IPS DF 6.9 (cell line): ENCODE results near the gene FKBP1A.

Experiments
- DNase-seq: peaks from one replicate; pipeline ENCODE4 v3.0.0-alpha.2; 2013; ENCODE audit warnings: low read depth, low spot score
- H3K27ac ChIP-seq: one replicate; pipeline ENCODE4 v1.5.1; 2013; ENCODE audit warnings: low read length, control low read depth
- H3K27me3 ChIP-seq: 2 replicates; pipeline ENCODE4 v1.6.1; 2013; ENCODE audit warnings: mild to moderate bottlenecking, low read length; ENCODE audit not compliant: control insufficient read depth, insufficient read depth
- H3K36me3 ChIP-seq: 2 replicates; pipeline ENCODE4 v1.6.1; 2013; ENCODE audit warnings: low read length; ENCODE audit not compliant: control insufficient read depth, insufficient read depth
- H3K4me1 ChIP-seq: 2 replicates; pipeline ENCODE4 v1.6.1; 2013; ENCODE audit warnings: low read length; ENCODE audit not compliant: control insufficient read depth, insufficient read depth
- H3K4me3 ChIP-seq: 2 replicates; pipeline ENCODE4 v1.5.1; 2013; ENCODE audit warnings: mild to moderate bottlenecking, low read length
- H3K9me3 ChIP-seq: 2 replicates; pipeline ENCODE4 v1.6.1; 2013; ENCODE audit warnings: low read length, inconsistent platforms; ENCODE audit not compliant: control insufficient read depth, insufficient read depth
- WGBS: extraction: QIAGEN DNeasy Blood & Tissue Kit; methylation state at CpG from one replicate; pipeline ENCODE4 v1.1.7; 2013; ENCODE audit warnings: mixed read lengths, missing lambda C conversion rate; ENCODE audit not compliant: insufficient read length, insufficient coverage; 5-methylcytosine and 5-hydroxymethylcytosine counted together

Gene FKBP1A

GRCh38 chr20:1367479-1367878 is 25.4 kb downstream of the FKBP1A start:
- Histone ChIP-seq H3K36me3 (no peaks in the 10 kb centered on the region), H3K27ac (no peak overlapping the region), H3K9me3 (no peaks in the 10 kb centered on the region), H3K4me3 (no peak overlapping the region), H3K4me1 (no peaks in the 10 kb centered on the region), H3K27me3 (no peaks in the 10 kb centered on the region)
- no CpG with 5 or more reads among the region's 4 CpGs for WGBS
- no peak for DNase-seq

DNA sequence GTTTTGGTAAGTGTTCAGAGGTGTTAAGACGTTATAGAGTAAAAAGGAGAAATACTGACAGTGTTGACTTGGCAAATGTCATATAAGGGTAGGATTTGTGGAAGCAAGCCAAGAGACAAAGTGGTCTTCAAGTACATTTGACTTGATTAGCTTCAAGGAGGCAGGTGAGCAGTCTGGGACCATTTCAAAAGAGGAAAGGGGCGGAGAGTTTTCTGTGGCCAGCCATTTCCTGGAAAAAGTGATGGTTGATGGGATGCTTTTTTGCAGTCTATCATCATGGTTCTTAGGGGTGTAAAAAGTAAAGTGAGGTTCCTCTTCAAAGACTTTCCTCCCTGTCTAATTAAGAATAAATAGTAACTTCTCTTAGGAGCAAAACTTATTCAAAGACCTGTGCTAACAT is 28.7 kb downstream of the FKBP1A start:
- no CpG with 5 or more reads among the region's 2 CpGs for WGBS
- H3K27ac ChIP-seq, result no peak overlapping the region
- no peaks in the 10 kb centered on the region for H3K9me3 ChIP-seq
- H3K4me3 ChIP-seq, result no peak overlapping the region
- no peaks in the 10 kb centered on the region for H3K4me1 ChIP-seq
- DNase-seq, result no peak
- H3K27me3 ChIP-seq, result no peaks in the 10 kb centered on the region
- H3K36me3 ChIP-seq, result no peaks in the 10 kb centered on the region

DNA sequence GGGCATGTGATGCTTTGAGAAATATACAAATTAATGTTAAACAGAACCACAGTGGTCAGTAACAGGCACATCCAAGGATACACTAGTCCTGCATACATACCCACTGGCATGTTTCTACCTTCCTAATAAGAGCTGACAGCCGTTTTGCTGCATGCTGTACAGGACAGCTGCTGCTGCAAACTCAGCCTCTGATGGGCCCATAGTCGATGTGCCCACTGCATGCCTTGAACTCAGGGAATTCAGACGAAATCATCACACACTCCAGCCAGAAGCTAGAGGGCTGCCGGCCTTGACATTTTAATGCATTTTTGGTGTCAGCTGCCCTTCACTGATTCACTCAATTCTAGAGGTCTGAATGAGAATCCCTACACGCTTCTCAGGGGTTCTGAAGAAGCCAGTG is 29.3 kb downstream of the FKBP1A start:
- Histone ChIP-seq H3K36me3 (no peaks in the 10 kb centered on the region), H3K4me3 (no peak overlapping the region), H3K27ac (no peak overlapping the region), H3K27me3 (no peaks in the 10 kb centered on the region), H3K4me1 (no peaks in the 10 kb centered on the region), H3K9me3 (no peaks in the 10 kb centered on the region)
- DNase-seq, result no peak
- no CpG with 5 or more reads among the region's 5 CpGs for WGBS

DNA sequence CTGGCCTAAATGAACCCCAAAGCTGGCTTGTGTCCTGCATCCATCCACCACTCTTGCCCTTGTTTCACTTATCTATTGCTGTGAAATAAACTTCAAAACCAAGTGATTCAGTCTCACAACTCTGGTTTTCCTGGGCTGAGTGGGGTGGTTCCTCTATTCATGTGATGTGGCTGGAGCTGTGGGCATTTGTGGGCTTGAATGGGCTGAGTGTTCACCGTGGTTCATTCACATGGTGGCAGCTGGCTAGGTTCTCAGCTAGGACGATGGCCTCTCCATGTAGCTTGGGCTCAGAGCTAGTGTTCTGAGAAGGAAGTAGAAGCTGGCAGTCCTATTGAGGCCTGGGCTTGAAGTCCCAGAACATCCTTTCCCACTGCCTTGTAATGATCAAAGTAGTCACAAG is 30.4 kb downstream of the FKBP1A start:
- DNase-seq, result no peak
- Histone ChIP-seq H3K4me3 (no peak overlapping the region), H3K4me1 (no peaks in the 10 kb centered on the region), H3K27ac (no peak overlapping the region), H3K36me3 (0 out of 2 replicates have a peak, but pooled peaks cover 2% of the 10 kb centered on the region), H3K27me3 (no peaks in the 10 kb centered on the region), H3K9me3 (no peaks in the 10 kb centered on the region)
- WGBS, result no CpG with 5 or more reads among the region's 2 CpGs

GRCh38 chr20:1360094-1360846 is 32.6 kb downstream of the FKBP1A start:
- Histone ChIP-seq H3K36me3 (0 out of 2 replicates have a peak, but pooled peaks cover 2% of the 10 kb centered on the region), H3K27me3 (no peaks in the 10 kb centered on the region), H3K4me3 (no peak overlapping the region), H3K9me3 (no peaks in the 10 kb centered on the region), H3K4me1 (no peaks in the 10 kb centered on the region), H3K27ac (no peak overlapping the region)
- DNase-seq, result no peak
- WGBS, result no CpG with 5 or more reads among the region's 7 CpGs

DNA sequence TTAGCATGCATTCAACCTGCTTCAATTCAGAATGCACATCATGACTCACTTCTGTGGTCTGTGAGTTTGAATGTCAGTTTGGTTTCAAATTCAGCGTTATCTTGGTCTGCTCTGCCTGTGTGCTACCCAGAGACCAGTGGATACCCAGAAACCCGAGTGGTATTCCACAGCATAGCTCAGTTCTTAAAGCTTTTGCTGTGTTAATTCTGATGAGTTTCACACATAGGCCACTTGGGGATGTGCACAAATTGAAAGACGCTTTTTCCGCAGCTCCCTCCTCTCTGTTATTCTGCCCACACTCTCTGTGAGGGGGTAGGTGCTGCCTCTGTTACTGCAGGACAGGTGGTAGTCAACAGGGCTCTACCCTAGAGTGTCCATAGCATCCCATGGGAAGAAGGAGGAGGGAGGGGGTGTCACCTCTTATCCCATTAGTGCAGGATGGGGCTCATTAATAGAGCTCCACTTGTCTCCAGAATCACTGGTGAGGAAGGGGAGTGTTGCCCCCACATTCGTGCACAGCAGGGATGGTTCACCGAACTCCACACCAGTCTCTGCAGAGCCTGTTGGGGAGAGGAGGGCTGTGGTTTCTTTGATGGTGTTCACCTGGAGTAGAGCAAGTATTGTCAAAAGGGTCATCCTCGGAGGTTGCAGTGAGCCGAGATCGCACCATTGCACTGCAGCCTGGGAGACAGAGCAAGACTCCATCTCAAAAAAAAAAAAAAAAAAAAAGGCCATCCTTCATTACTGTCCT is 34.8 kb downstream of the FKBP1A start:
- H3K36me3 ChIP-seq, result 0 out of 2 replicates have a peak, but pooled peaks cover 2% of the 10 kb centered on the region
- no CpG with 5 or more reads among the region's 9 CpGs for WGBS
- H3K27me3 ChIP-seq, result no peaks in the 10 kb centered on the region
- no peaks in the 10 kb centered on the region for H3K9me3 ChIP-seq
- no peaks in the 10 kb centered on the region for H3K4me1 ChIP-seq
- H3K4me3 ChIP-seq, result no peak overlapping the region
- H3K27ac ChIP-seq, result no peak overlapping the region
- DNase-seq, result no peak

DNA sequence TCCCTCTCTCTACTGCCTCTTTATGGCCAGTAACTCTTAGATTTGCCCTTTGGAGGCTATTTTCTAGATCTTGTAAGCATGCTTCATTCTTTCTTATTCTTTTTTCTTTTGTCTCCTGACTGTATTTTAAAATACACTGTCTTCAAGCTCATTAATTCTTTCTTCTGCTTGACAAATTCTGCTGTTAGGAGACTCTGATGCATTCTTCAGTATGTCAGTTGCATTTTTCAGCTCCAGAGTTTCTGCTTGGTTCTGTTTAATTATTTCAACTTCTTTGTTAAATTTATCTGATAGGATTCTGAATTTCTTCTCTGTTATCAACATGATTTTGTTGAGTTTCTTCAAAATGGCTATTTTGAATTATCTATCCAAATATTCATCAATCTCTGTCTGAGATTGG is 38.9 kb downstream of the FKBP1A start:
- no peaks in the 10 kb centered on the region for H3K4me1 ChIP-seq
- 0 out of 2 replicates have a peak, but pooled peaks cover 2% of the 10 kb centered on the region for H3K36me3 ChIP-seq
- no peak overlapping the region for H3K4me3 ChIP-seq
- no peak overlapping the region for H3K27ac ChIP-seq
- H3K9me3 ChIP-seq, result no peaks in the 10 kb centered on the region
- DNase-seq, result no peak
- no peaks in the 10 kb centered on the region for H3K27me3 ChIP-seq

DNA sequence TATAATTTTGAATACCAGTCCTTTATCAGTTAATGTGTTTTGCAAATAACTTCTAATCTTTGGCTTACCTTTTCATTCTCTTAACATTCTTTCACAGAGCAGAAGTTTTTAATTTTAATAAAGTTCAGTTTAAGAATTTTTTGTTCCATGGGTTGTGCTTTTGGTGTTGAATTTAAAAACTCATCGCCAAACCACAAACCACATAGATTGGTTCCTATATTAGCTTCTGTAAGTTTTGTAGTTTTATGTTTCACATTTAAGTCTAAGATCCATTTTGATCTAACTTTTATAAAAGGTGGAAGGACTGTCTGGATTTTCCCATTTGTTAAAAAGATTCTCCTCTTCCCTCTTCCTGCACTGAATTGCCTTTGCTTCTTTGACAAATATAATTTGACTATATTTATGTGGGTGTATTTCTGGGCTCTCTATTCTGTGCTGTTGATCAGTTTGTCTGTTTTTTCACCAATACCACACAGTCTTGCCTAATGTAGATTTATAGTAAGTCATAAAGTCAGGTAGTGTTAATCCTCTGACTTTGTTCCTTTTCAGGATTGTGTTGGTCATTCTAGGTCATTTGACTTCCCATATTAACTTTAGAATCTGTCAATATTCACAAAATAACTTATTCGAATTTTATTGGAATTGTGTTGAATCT is 46.4 kb downstream of the FKBP1A start:
- H3K9me3 ChIP-seq, result no peaks in the 10 kb centered on the region
- no CpG with 5 or more reads among the region's 2 CpGs for WGBS
- no peaks in the 10 kb centered on the region for H3K4me1 ChIP-seq
- DNase-seq, result no peak
- H3K27me3 ChIP-seq, result no peaks in the 10 kb centered on the region
- no peak overlapping the region for H3K4me3 ChIP-seq
- no peaks in the 10 kb centered on the region for H3K36me3 ChIP-seq
- no peak overlapping the region for H3K27ac ChIP-seq

- Histone ChIP-seq H3K36me3 (no peaks in the 10 kb centered on the region), H3K9me3 (no peaks in the 10 kb centered on the region), H3K4me3 (no peak overlapping the region), H3K27ac (no peak overlapping the region), H3K4me1 (no peaks in the 10 kb centered on the region), H3K27me3 (no peaks in the 10 kb centered on the region)
- WGBS, result no CpG with 5 or more reads among the region's 1 CpG
- no peak for DNase-seq
Measured at GRCh38 chr20:1345756-1346093, 47.1 kb downstream of the FKBP1A start.

GRCh38 chr20:1345030-1345755 is 47.7 kb downstream of the FKBP1A start:
- H3K4me3 ChIP-seq, result no peak overlapping the region
- WGBS, result no CpG with 5 or more reads among the region's 4 CpGs
- no peak overlapping the region for H3K27ac ChIP-seq
- no peak for DNase-seq
- no peaks in the 10 kb centered on the region for H3K9me3 ChIP-seq
- H3K4me1 ChIP-seq, result no peaks in the 10 kb centered on the region
- H3K36me3 ChIP-seq, result no peaks in the 10 kb centered on the region
- no peaks in the 10 kb centered on the region for H3K27me3 ChIP-seq
